Measurements from ENCODE around the gene TSPAN9.

- TF ChIP-seq HMGXB4 (CRISPR knock-in tag; IDR thresholded peaks at IDR 0.05): no peak
- TF ChIP-seq HMG20B (CRISPR knock-in tag; IDR thresholded peaks at IDR 0.05): no peak
- no peak for TF ChIP-seq ZNF174 (CRISPR knock-in tag; IDR thresholded peaks at IDR 0.05)
- no peak for TF ChIP-seq FOXA1 (IDR thresholded peaks at IDR 0.05; ENCODE audit: borderline replicate concordance)
- no peak for TF ChIP-seq EP300 (IDR thresholded peaks at IDR 0.05; ENCODE audit: low read length)
- TF ChIP-seq PCBP1 (IDR thresholded peaks at IDR 0.05; ENCODE audit: low read depth, low read length, poor library complexity, severe bottlenecking): no peak
- TF ChIP-seq CHD2 (IDR thresholded peaks at IDR 0.05; ENCODE audit: low read depth, low read length): no peak
- no peak for TF ChIP-seq MTF1 (CRISPR knock-in tag; IDR thresholded peaks at IDR 0.05; ENCODE audit: borderline replicate concordance)
- no peak for TF ChIP-seq MEIS2 (IDR thresholded peaks at IDR 0.05; ENCODE audit: partially characterized antibody)
- no peak for TF ChIP-seq ATF1 (CRISPR knock-in tag; IDR thresholded peaks at IDR 0.05)
- no peak for TF ChIP-seq ATF1 (tag; IDR thresholded peaks at IDR 0.05)
Observed at GRCh38 chr12:3092764-3093163, 15.6 kb downstream of the TSPAN9 start.

Measured in K562 (cell line).